Lung (tissue), 13 donors: Measurements from ENCODE around the gene NBEAL2. TPM values are rescaled to one million over a fixed set of nuclear protein-coding genes. Genes with fewer than 3 reads are reported as not detected.

Experiments
- ATAC-seq: fragments of 200-7000 bp; cut with Tn5 transposase; one replicate; pipeline ENCODE4 v1.9.1; 2020; ENCODE audit warnings: moderate number of reproducible peaks; ENCODE audit not compliant: insufficient read depth, low FRiP score
- DNase-seq, 3 donors: peaks; one replicate each; pipeline ENCODE4 v3.0.0-alpha.2; 2013 to 2017
- H3K27ac ChIP-seq, 2 donors: one replicate each; pipeline ENCODE4 v1.5.1; 2013; ENCODE audit warnings: mild to moderate bottlenecking in 2 of 2, moderate library complexity in 2 of 2, control low read depth in 1 of 2, inconsistent platforms in 1 of 2, low read depth in 1 of 2, low read length in 1 of 2
- H3K27me3 ChIP-seq, 3 donors: one replicate each; pipeline ENCODE4 v1.5.1; 2013; ENCODE audit warnings: low read length in 2 of 3; ENCODE audit not compliant: control insufficient read depth in 3 of 3, insufficient read depth in 3 of 3
- H3K36me3 ChIP-seq, 4 donors: one replicate each; pipeline ENCODE4 v1.5.1; 2013; ENCODE audit warnings: low read length in 4 of 4, mild to moderate bottlenecking in 1 of 4, moderate library complexity in 1 of 4; ENCODE audit not compliant: control insufficient read depth in 4 of 4, insufficient read depth in 4 of 4
- H3K4me1 ChIP-seq, 5 donors: one replicate each; pipeline ENCODE4 v1.5.1; 2013; ENCODE audit warnings: low read length in 5 of 5, mild to moderate bottlenecking in 2 of 5, moderate library complexity in 1 of 5; ENCODE audit not compliant: control insufficient read depth in 5 of 5, insufficient read depth in 5 of 5
- H3K4me3 ChIP-seq: one replicate; pipeline ENCODE4 v1.5.1; 2013; ENCODE audit warnings: mild to moderate bottlenecking, control low read depth, moderate library complexity
- H3K9ac ChIP-seq, 2 donors: one replicate each; pipeline ENCODE4 v1.5.1; 2013; ENCODE audit warnings: low read length in 2 of 2, control low read depth in 1 of 2; ENCODE audit not compliant: insufficient read depth in 1 of 2
- H3K9me3 ChIP-seq, 4 donors: one replicate each; pipeline ENCODE4 v1.5.1; 2013; ENCODE audit warnings: low read length in 3 of 4, mild to moderate bottlenecking in 1 of 4, moderate library complexity in 1 of 4; ENCODE audit not compliant: control insufficient read depth in 4 of 4, insufficient read depth in 3 of 4
- CTCF ChIP-seq: IDR thresholded peaks from 2 replicates; pipeline ENCODE4 v1.5.1; 2012; ENCODE audit warnings: mild to moderate bottlenecking; ENCODE audit errors: control extremely low read depth, extremely low read depth
- WGBS, 2 donors: extraction: QIAGEN DNeasy Blood & Tissue Kit; methylation state at CpG; one replicate each; pipeline ENCODE4 v1.1.7; 2013; 5-methylcytosine and 5-hydroxymethylcytosine counted together
- polyA plus RNA-seq, 2 donors: library from polyadenylated mRNA; stranded (reverse); fragments of 200-250 nt; gene quantifications; one replicate each; pipeline ENCODE4 v1.2.1, GENCODE V29; 2013
- small RNA-seq: library from RNA; depleted of rRNA; stranded (forward); fragments of <200 nt; gene quantifications from one replicate; pipeline ENCODE3, GENCODE V24; 2014; ENCODE audit warnings: low replicate concordance
- total RNA-seq, 2 donors: library from RNA; depleted of rRNA in 1 of 2; stranded (reverse); fragments of >200 nt in 1 of 2; gene quantifications; one replicate each; pipeline ENCODE4 v1.2.1, GENCODE V29; 2014 to 2021
- donor health status: control.
- donor health status: control.
- donor health status: Bipolar disorder and iron deficiency.
- donor health status: healthy.
- donor health status: DM: yes; HTN: yes; CAD: no.

Gene NBEAL2
- total and polyA plus RNA-seq, 4 donors: 64.4 to 191 (median 136) TPM

GRCh38 chr3:47056705-47057104 is 77.2 kb downstream of the NBEAL2 start:
- WGBS, 2 donors: 96 to 99% methylated on average over 3 of the region's 3 CpGs
- Histone ChIP-seq H3K36me3 (peaks cover 5 to 7% (median 7%) of the 10 kb centered on the region in 4 donors), H3K9me3 (no peaks in the 10 kb centered on the region), H3K4me3 (no peak overlapping the region), H3K9ac (no peak overlapping the region), H3K27me3 (no peaks in the 10 kb centered on the region), H3K4me1 (no peaks in the 10 kb centered on the region), H3K27ac (no peak overlapping the region)
- no peak for DNase-seq
- TF ChIP-seq CTCF: no peak
- ATAC-seq: no peak

GRCh38 chr3:47057212-47057671 is 77.8 kb downstream of the NBEAL2 start:
- no peak overlapping the region for H3K9ac ChIP-seq
- ATAC-seq (no peak), DNase-seq (no peak)
- no peak for TF ChIP-seq CTCF
- no peaks in the 10 kb centered on the region for H3K4me1 ChIP-seq
- H3K27ac ChIP-seq: no peak overlapping the region
- 57 to 85% methylated on average over 6 of the region's 6 CpGs for whole genome bisulfite sequencing, 2 donors
- peaks cover 7 to 9% (median 7%) of the 10 kb centered on the region in 4 donors for H3K36me3 ChIP-seq
- H3K9me3 ChIP-seq: no peaks in the 10 kb centered on the region
- no peaks in the 10 kb centered on the region for H3K27me3 ChIP-seq
- no peak overlapping the region for H3K4me3 ChIP-seq

Small RNAs within 50 kb of the gene (small RNA-seq; reads per million reads assigned to genes)
- not detected for gene MRPL57P3

Other genes starting within 250 kb of the NBEAL2 start
- gene MYL3, start 116.2 kb upstream of the NBEAL2 start, total RNA-seq: 1 to 10 TPM; 2.8 to 4.1 TPM
- gene MYL3, start 116.2 kb upstream of the NBEAL2 start, polyA plus RNA-seq: 1 to 10 TPM; 1.9 to 2.4 TPM
- 10 to 100 TPM; 14.7 to 25.1 TPM for gene PTH1R, start 101.9 kb upstream of the NBEAL2 start, total RNA-seq
- gene PTH1R, start 101.9 kb upstream of the NBEAL2 start, polyA plus RNA-seq: 10 to 100 TPM; 11.2 to 29.7 TPM
- 10 to 100 TPM; 34.2 to 64.9 TPM for gene CCDC12, start 2.9 kb upstream of the NBEAL2 start, total RNA-seq
- 100 to 1,000 TPM in 1 of 2 donors, 10 to 100 TPM in 1; 75.2 to 129 TPM for gene CCDC12, start 2.9 kb upstream of the NBEAL2 start, polyA plus RNA-seq
- 100 to 1,000 TPM in 1 of 2 donors, 10 to 100 TPM in 1; 35.3 to 107 TPM for gene SETD2, start 184.4 kb downstream of the NBEAL2 start, total RNA-seq
- 10 to 100 TPM; 10.4 to 14.8 TPM for gene SETD2, start 184.4 kb downstream of the NBEAL2 start, polyA plus RNA-seq